Endothelial cell of umbilical vein (primary cell): ENCODE measurements around the gene OPTN. TPM values are rescaled to one million over a fixed set of nuclear protein-coding genes. Genes with fewer than 3 reads are reported as not detected.

Experiments
- BruUV-seq: library from RNA; stranded (reverse); fragments of 400-500 nt; replicated peaks from 2 replicates; lab custom pipeline; 2021; lab: Mats Ljungman, UMichigan
- CTCF ChIA-PET: fragments of 300-600, 350-600 bp; sonication (Branson Sonifier 250); formaldehyde crosslinking; loops from one replicate; lab custom pipeline; 2021; ENCODE audit warnings: antibody characterized with exemption, inconsistent platforms; lab: Charles Lee
- POLR2A ChIA-PET: fragments of 300-600, 350-600 bp; sonication (Branson Sonifier 250); formaldehyde crosslinking; loops from one replicate; lab custom pipeline; 2021; ENCODE audit warnings: antibody characterized with exemption, inconsistent platforms; lab: Charles Lee
- DNase-seq: peaks from one replicate; pipeline ENCODE4 v3.0.0-alpha.2; 2011; ENCODE audit warnings: low read depth, low spot score
- FAIRE-seq: peaks from 2 replicates; lab custom pipeline; 2011; peaks lifted over from hg19 to GRCh38; lab: Jason Lieb, UNC
- H2AFZ ChIP-seq: 2 replicates; pipeline ENCODE4 v1.6.0; 2012; ENCODE audit warnings: low read depth, low read length, control low read depth, inconsistent platforms
- H3K27ac ChIP-seq: 2 replicates; pipeline ENCODE4 v1.5.1; 2011; ENCODE audit warnings: low read depth, mild to moderate bottlenecking, control low read depth, low read length, moderate library complexity; ENCODE audit not compliant: insufficient read depth
- H3K27me3 ChIP-seq, 2 experiments: 2 replicates each; pipeline versions ENCODE4 v1.6.0 to v1.6.1; 2011; ENCODE audit warnings: low read length in 2 of 2, mixed read lengths in 1 of 2; ENCODE audit not compliant: control insufficient read depth in 2 of 2, insufficient read depth in 2 of 2
- H3K36me3 ChIP-seq, 2 experiments: 2 replicates in 1 of 2; 3 replicates in 1 of 2; pipeline ENCODE4 v1.5.1; 2011; ENCODE audit warnings: low read length in 2 of 2, mild to moderate bottlenecking in 1 of 2, moderate library complexity in 1 of 2; ENCODE audit not compliant: control insufficient read depth in 2 of 2, insufficient read depth in 2 of 2; ENCODE audit errors: extremely low read depth in 1 of 2
- H3K4me1 ChIP-seq: 3 replicates; pipeline ENCODE4 v1.5.1; 2011; ENCODE audit warnings: mild to moderate bottlenecking, low read length; ENCODE audit not compliant: control insufficient read depth, insufficient read depth; ENCODE audit errors: extremely low read depth
- H3K4me2 ChIP-seq: 2 replicates; pipeline ENCODE4 v1.6.1; 2011; ENCODE audit warnings: low read length, control low read depth, mixed read lengths; ENCODE audit not compliant: insufficient read depth
- H3K4me3 ChIP-seq, 3 experiments: fragments of 200-600 bp in 1 of 3; sonication (generic), shearing (Covaris generic) in 1 of 3; replicated peaks in 1 of 3; 2 replicates each; pipeline ENCODE4 v1.5.1; 2011 to 2016; ENCODE audit warnings: control low read depth in 3 of 3, low read length in 3 of 3, mild to moderate bottlenecking in 2 of 3, inconsistent platforms in 1 of 3, low read depth in 1 of 3, moderate library complexity in 1 of 3; ENCODE audit not compliant: insufficient read depth in 1 of 3
- H3K79me2 ChIP-seq: 2 replicates; pipeline ENCODE4 v1.6.0; 2012; ENCODE audit warnings: low read length, inconsistent platforms; ENCODE audit not compliant: control insufficient read depth, insufficient read depth
- H3K9ac ChIP-seq: replicated peaks from 2 replicates; pipeline ENCODE3; 2011; ENCODE audit warnings: low read length, control low read depth; ENCODE audit not compliant: insufficient read depth; ENCODE audit errors: extremely low read depth
- H3K9me1 ChIP-seq: replicated peaks from 3 replicates; pipeline ENCODE4 v1.6.0; 2011; ENCODE audit warnings: mild to moderate bottlenecking, low read length; ENCODE audit not compliant: control insufficient read depth, insufficient read depth; ENCODE audit errors: extremely low read depth
- H3K9me3 ChIP-seq: replicated peaks from 2 replicates; pipeline ENCODE4 v1.5.1; 2012; ENCODE audit warnings: low read length, inconsistent platforms; ENCODE audit not compliant: control insufficient read depth, insufficient read depth
- H4K20me1 ChIP-seq: replicated peaks from 2 replicates; pipeline ENCODE3; 2011; ENCODE audit warnings: mild to moderate bottlenecking, low read length; ENCODE audit not compliant: control insufficient read depth, insufficient read depth; ENCODE audit errors: extremely low read depth
- CTCF ChIP-seq, 2 donors: IDR thresholded peaks; 1 replicate in 1 of 2; 2 replicates in 1 of 2; pipeline ENCODE4 v1.5.1; 2011; ENCODE audit warnings: low read length in 2 of 2, mild to moderate bottlenecking in 2 of 2, moderate library complexity in 2 of 2, control low read depth in 1 of 2, inconsistent platforms in 1 of 2, low read depth in 1 of 2; ENCODE audit not compliant: insufficient read depth in 1 of 2; ENCODE audit errors: extremely low read depth in 1 of 2
- EZH2 ChIP-seq: IDR thresholded peaks from 2 replicates; pipeline ENCODE4 v1.6.1; 2012; ENCODE audit warnings: borderline replicate concordance, low read depth, mild to moderate bottlenecking, moderate library complexity, low read length, inconsistent platforms; ENCODE audit not compliant: severe bottlenecking
- FOS ChIP-seq: IDR thresholded peaks from 2 replicates; pipeline ENCODE4 v1.6.1; 2011; ENCODE audit warnings: mild to moderate bottlenecking, low read length, moderate library complexity, borderline replicate concordance; ENCODE audit not compliant: insufficient read depth
- GATA2 ChIP-seq: IDR thresholded peaks from 2 replicates; pipeline ENCODE4 v1.7.0; 2011; ENCODE audit warnings: low read depth, mild to moderate bottlenecking, moderate library complexity, mixed read lengths, low read length; ENCODE audit not compliant: insufficient read length, insufficient read depth
- JUN ChIP-seq: IDR thresholded peaks from 2 replicates; pipeline ENCODE4 v1.6.1; 2011; ENCODE audit warnings: borderline replicate concordance, low read depth; ENCODE audit not compliant: insufficient read length, insufficient read depth
- MAX ChIP-seq: IDR thresholded peaks from 2 replicates; pipeline ENCODE4 v1.6.1; 2011; ENCODE audit not compliant: insufficient read depth, insufficient read length
- MYC ChIP-seq: IDR thresholded peaks from one replicate; pipeline ENCODE4 v1.6.1; 2011; ENCODE audit warnings: mild to moderate bottlenecking, low read depth, low read length
- POLR2A ChIP-seq: IDR thresholded peaks from 2 replicates; pipeline ENCODE4 v1.6.1; 2012; ENCODE audit warnings: low read depth, mild to moderate bottlenecking, control low read depth, low read length
- POLR2AphosphoS5 ChIP-seq: IDR thresholded peaks from 2 replicates; pipeline ENCODE4 v1.6.1; 2012; ENCODE audit warnings: low read depth, mild to moderate bottlenecking, control low read depth, low read length, moderate library complexity; ENCODE audit not compliant: insufficient read depth
- dilution Hi-C: fragments of 300-500 bp; cut with MboI; formaldehyde crosslinking; loops from one replicate; pipeline ENCODE4 v1.15.0; 2019; ENCODE audit warnings: low sequenced_read_pairs; ENCODE audit not compliant: extremely low pct_ligation_motif_present
- intact Hi-C: fragments of 100-400 bp; cut with micrococcal nuclease; formaldehyde crosslinking; loops from one replicate; pipeline ENCODE4 v1.10.0; 2022
- polyA plus RNA-seq, 4 experiments: library from polyadenylated mRNA; depleted of rRNA in 3 of 4; stranded (reverse) in 3 of 4; unstranded in 1 of 4; fragments of >200 nt; gene quantifications; 2 replicates each; pipeline versions ENCODE4 v1.2.1 to v1.2.3, GENCODE V29; 2011 to 2012; ENCODE audit warnings: missing spikeins in 1 of 4
- total RNA-seq: library from RNA; stranded (reverse); gene quantifications from 2 replicates; pipeline ENCODE4 v1.2.3, GENCODE V29; 2021

The OPTN gene
- total and polyA plus RNA-seq, 2 donors (not counting 3 experiments of a cell fraction or from before 2014, with no cell fraction given): 22.7 to 94.2 TPM

DNA sequence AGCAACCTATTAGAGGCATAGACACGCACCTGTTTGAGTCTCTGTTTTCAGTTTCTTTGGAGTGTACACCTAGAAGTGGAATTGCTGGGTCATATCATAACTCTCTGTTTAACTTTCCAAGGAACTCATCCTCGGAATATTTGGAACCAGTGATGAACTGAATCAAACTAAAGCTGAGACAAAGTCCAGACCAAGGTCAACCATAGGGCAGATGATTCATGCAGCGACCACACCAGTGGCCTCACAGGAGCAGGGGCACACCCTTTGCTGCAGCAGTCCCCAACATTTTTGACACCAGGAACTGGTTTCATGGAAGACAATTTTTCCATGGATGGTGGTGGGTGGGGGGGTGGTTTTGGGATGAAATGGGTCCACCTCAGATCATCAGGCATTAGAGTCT, 4.9 kb upstream of the OPTN start:
- Histone ChIP-seq H3K27me3 (peaks cover 0 to 2% of the 10 kb centered on the region in 2 experiments), H3K4me1 (no peaks in the 10 kb centered on the region), H3K9me1 (no peaks in the 10 kb centered on the region), H3K79me2 (no peaks in the 10 kb centered on the region), H3K4me2 (no peak overlapping the region), H3K4me3 (no peak overlapping the region), H2AFZ (no peak overlapping the region), H3K27ac (no peak overlapping the region), H3K9me3 (no peaks in the 10 kb centered on the region), H3K36me3 (no peaks in the 10 kb centered on the region), H3K9ac (no peak overlapping the region), H4K20me1 (no peaks in the 10 kb centered on the region)
- ChIA-PET POLR2A (no interaction called here), CTCF (interaction anchor here (0.7 to 0.8 kb wide), 2 partner anchors 12 to 21 kb away, joined by 3 read pairs; no protein-coding TSS in a partner anchor)
- TF ChIP-seq MYC: no peak
- no peak for TF ChIP-seq JUN
- no peak for TF ChIP-seq POLR2A
- TF ChIP-seq GATA2: no peak
- no peak for TF ChIP-seq MAX
- TF ChIP-seq EZH2: no peak
- TF ChIP-seq POLR2AphosphoS5: no peak
- TF ChIP-seq FOS: no peak
- no peak for TF ChIP-seq CTCF (IDR thresholded peaks at IDR 0.05; ENCODE audit: extremely low read depth in 1 of 2, insufficient read depth in 1 of 2, low read depth in 1 of 2, low read length in 2 of 2)
- BruUV-seq: no TSS peak
- intact Hi-C loops (loop anchor here (5.0 kb wide), 2 partner anchors 373 to 743 kb away; no protein-coding TSS in a partner anchor), dilution Hi-C loops (no loop called here)
- FAIRE-seq: no peak
- DNase-seq: no peak
